ENCODE measurements around the gene EML5. TPM values are rescaled to one million over a fixed set of nuclear protein-coding genes. Genes with fewer than 3 reads are reported as not detected.

The EML5 gene
- total RNA-seq, 1 experiment from 2014 or later, result 1.4 TPM

DNA sequence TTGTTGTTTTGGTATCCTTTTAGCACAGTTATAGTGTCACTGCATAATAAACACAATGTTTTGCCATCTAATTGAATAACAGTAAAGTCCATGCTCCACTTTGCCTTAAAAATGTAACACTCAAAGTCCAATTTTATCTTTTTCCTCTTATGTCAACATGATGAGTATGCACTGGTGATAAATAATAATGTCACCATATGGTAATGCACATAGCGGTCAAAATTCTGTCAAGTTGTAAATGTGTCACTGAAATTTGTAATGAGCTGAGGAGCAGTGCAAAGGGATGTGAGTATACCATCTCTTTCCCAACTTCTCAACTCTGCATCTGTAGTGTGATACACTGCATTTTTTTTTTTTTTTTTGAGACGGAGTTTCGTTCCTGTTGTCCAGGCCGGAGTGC, 65.7 kb downstream of the EML5 start:
- no peak for DNase-seq (ENCODE audit: low read depth)

DNA sequence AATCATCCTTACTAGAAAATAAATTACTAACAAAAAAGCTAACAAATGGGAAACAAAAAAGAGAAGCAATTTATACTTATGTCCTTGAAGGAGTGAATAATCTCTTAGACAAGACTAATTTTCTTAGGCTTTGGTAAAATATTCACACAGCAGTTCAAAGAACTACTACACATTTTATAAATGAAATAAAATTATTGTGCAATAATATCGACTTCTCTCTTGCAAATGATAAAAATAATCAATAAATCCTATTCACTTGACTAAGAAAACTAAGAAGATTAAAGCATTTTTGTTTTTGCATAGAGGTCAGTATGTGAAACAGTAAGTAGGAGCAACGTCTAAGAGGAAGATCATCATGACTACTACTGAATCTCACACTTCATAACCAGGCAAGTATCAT, 82.0 kb downstream of the EML5 start:
- DNase-seq (ENCODE audit: low read depth), result no peak

DNA sequence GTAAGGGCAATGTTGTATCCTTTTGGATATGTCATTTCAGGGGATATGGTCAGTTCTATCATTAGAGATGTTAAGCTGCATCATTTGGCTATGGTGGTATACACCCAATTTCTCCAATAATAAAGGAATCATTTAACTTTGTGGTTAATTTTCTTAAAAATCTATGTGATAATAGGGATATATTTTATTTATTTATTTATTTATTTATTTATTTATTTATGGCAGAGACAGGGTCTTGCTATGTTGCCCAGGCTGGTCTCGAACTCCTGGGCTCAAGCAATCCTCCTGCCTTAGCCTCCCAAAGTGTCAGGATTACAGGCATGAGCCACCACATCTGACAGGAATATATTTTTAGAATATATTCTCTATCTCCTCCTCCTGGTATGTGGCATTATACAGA, 85.7 kb downstream of the EML5 start:
- no peak for DNase-seq (ENCODE audit: low read depth)

DNA sequence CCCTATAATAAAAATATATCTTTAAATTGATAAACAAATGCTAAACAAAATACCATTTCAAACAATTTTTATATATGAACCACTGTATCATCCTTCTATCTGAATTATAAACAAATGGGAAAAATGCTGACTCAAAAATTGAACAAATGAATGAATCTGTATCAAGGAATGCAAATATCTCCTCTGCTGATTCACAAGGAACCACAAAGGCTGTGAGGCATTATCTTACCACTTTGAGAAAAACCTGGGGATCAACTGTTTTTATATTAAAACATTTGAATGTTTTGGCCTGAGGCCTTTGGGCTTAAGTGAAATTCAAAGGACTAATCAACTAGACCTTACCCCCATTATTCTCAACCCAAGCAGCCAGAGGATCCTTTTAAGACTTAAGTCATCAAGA, 86.3 kb downstream of the EML5 start:
- DNase-seq (ENCODE audit: low read depth), result no peak

DNA sequence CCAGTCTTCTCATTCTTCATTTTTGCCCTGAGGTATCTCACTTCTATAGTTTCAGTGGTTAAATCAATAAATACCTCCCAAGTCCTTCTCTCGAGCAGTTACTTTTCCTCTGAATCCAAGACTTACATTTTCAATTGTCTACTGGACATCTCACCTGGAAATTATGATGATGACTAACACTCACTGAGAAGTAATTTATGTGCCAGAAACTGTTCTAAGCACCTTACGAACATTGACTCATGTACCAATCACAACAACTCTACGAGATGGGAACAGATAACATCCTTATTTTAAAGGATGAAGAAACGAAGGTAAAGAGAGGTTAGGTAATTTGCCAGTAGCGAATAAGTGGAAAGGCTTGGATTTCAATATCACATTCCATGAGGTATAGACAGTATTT, 94.1 kb downstream of the EML5 start:
- DNase-seq (ENCODE audit: low read depth), result no peak

DNA sequence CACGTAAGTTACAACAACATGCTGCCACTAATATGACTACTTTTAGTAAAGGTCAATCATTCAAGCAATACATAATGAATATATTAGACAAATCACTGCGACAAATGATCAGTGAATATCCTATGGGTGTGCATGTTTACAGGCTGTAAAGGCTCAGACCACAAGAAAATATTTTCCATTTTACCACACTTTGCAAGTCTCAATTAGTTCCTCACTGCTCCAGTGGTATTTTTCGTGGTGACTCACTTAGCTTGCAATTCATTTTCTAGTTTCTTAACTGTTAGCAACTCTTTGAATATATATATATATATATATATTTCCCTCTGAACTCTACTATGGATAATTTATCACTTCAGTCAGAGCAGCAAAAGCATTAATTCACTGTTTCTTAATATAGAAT, 96.9 kb downstream of the EML5 start:
- no peak for DNase-seq (ENCODE audit: low read depth)

DNA sequence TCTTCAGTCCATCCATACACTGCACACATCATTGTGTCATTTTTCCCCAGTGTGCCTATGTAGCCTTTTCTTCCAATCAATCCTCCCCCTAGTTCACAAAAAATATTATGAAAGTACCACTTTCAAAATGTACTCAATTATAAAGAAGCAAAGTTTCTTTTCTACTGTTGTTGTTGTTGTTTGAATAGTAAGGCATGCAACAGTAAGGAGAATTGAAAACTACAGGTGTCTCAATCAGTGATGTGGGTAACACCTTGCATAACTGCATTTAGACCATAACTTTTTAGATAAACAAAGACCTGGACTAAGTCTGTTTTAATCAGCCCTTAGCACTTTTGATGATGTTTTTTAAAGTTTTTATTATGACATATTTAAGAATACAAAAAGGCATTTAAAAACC, 104.4 kb downstream of the EML5 start:
- no peak for DNase-seq (ENCODE audit: low read depth)

DNA sequence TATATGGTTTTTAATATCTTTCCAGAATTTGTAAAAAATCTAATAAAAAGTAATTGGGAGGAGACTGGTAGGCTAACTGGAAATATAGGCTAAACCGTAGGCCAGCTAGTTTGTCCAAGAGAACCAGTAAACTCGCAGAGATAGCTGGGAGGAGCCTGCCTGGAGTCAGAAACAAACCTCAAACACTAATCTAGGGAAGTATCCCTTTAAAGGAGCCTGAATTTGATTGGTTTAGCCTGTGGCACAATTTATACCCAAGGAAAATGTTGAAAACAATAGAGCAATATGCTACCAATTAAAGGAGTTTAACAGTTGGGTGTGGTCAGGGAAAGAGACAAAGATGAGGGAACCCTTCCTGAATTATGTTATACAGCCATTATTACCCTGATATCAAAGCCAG, 109.6 kb downstream of the EML5 start:
- no peak for DNase-seq (ENCODE audit: low read depth)

DNA sequence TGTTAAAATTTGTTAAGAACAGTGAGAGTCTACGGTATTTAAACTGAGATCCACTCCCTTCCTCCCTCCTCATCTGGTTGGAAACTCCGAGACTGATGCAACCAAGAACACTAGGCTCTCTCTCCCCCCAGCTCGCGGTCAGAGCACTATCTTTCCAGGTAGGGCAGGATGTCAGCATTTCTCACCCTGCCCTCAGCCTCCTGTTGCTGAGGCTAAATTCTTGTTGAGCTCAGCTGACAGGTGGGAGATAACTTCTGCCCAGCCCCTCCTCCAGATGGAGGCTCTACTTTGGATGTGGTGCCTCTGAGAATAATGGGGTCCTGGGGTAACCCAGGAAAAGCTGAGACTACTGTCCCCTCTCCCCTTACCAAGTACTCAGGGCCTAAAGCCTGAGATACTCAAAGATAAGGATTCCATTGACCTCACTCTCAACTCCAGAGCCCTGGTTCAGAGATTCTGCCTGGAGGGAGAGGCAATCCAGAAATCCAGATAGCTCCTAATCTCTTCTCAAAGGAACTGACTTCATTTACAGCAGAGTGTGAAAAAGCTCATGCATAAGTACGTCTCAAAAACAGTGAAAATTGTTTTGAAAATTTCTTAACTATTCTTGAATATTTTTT, 110.1 kb downstream of the EML5 start:
- no peak for DNase-seq (ENCODE audit: low read depth)

DNA sequence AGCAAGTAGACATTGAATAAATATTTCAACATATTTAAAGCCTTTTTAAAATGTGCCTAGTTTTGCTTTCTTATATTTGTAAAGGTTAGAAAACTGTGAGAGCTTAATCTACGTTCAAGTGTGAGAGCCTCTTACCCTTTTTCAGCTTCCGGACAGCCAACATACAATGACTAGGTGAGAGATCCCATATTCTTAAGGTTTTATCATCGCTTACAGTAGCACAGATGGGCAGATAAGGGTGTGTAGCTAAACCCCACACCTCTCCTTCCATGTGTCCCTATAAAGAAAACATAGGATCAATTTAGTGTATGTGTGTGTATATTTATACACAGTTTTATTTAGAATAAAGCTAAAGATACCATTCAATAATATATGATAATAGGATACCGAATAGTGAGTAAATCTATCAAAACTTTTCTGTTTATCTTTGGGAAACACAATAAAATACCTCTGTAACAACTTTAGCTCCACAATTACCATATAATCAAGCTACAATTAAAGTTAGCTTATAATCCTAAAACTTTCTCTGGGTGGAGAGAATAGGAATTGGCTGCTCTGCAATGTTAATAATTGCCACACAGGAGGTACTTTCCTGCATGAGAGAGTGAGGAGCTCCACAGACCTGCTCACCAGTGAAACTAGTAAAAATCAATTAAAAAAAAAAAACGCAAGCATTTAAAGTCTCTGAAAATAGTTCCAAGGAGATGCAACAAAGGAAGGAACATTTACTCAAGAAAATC, 110.8 kb downstream of the EML5 start:
- DNase-seq (ENCODE audit: low read depth), result no peak

DNA sequence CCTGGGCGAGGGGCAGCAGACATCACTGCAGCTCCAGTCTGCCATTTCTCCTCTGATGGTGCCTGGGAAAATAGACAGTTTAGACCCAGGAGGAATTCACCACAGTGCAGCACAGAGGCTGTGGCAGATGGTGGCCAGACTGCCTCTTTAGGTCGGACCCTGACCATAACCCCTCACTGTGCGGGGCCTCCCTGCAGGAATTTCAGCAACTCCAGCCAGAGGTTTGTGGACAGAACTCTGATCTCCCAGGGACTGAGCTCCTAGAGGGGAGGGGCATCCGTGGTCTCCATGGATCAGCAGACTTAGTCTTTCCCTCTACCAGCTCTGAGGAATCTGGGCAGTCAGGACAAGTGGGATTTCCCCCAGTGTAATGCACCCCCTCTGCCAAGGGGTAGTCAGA, 123.4 kb downstream of the EML5 start:
- no peak for DNase-seq (ENCODE audit: low read depth)

DNA sequence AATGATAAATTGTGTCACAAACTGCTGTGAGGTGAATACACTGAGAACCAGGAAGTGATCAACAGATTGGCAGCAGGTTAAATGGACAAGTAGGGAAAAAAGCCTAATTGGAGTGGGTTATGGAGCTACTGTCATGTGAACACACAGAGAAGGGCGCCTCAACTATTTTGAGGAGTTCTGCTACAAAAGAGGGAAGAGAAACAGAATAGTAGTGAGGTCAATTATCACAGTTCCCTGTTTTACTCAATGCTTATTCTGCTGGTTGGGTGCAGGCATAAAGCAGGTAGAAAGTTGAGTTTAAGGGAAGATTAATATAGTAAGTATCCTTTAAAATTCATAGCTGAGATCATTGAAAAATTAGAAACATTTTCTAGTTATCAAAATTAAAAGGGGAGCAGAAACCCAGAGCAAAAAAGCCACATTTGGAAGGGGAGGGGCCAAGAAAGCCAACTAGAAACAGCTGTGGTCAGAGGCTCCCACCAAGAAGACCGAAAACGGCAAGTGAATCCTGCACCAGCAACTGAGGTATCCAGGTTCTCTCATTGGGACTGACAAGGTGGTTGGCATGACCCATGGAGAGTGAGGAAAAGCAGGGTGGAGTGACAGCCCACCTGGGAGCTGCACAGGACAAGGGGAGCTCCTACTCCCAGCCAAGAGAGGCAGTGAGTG, 124.2 kb downstream of the EML5 start:
- no peak for DNase-seq (ENCODE audit: low read depth)

DNA sequence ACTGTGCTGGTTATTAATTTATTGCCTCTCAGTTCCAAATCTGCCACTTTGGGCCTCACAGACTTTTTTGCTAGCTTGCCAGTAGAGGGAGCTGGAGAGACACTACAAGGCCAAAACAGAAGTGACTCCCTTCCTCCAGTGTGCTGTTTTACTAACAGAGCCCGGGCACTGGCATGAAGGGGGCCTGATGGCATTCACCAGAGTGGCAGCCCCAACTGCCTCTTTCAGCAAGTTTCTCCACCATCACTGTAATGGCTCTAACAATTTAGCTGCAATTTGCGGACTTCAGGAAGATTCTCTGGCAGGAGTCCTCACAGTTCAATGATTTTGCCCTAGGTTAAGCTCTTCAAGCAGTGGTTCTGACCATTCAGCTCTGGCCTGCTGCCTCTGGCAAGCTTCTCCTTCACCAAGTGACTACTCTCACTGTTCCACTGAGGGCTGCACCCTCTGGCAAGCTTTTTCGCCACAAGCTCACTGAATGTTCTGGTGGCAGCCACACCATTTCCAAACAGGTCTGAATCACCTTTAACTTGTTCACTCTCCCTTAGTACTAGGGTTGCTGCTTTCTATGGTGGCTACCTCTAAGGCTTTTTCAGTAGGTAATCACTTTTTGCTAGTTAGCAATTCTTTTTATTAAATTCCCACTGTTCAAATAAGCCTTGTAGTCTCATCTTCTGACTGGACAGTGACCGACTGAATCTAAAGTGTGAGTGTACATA, 125.0 kb downstream of the EML5 start:
- DNase-seq (ENCODE audit: low read depth), result peak; percentile 74

DNA sequence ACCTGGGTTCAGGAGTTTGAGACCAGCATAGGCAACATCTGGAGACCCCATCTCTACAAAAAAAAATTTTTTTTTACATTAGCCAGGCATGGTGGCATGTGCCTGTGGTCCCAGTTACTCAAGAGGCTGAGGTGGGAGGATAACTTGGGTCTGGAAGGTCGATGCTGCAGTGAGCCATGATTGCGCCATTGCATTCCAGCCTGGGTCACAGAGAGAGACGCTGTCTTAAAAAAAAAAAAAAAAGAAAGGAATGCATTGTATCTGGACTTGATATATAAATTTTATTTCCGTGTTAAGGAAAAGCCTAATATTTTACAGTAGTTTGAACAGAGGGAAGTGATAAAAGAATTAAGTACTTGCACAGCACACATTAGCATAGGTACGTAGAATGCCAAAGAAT, 132.7 kb downstream of the EML5 start:
- DNase-seq (ENCODE audit: low read depth), result no peak

DNA sequence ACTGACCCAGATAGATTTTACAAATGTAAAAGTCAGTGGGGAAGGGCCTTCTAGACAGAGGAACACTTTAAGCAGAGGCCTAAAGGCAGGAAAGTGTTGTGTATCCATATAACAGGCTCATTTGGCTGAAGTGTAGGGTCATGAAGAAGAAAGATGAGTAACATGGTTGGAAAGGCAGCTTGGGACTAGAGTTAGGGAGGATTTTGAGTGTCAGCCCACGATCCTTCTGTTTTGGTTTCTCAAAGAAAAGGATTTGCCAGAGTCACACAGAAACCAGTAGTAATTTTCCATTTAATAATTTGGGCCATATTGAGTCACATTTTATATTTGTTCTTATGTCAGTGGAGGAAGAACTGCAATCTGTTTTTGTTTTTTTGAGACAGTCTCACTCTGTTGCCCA, 153.5 kb downstream of the EML5 start:
- DNase-seq (ENCODE audit: low read depth), result no peak

DNA sequence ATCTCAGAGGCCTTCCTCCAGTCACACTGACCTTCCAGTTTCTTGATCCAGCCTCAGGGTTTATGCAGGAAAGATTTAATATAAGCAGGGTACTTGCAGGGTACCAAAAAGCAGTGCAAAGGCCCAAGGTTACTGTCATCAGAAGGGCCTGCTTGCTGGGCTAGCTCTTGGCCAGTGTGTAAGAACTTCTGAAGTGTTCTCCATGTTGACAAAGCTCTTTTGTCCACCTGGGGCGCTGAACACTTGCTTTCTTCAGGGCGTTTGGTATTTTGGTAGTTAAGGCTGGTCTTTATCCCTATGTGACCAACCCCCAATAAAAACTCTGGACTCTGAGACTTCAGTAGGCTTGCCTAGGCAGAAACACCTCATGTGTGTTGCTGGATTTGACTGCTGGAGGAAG, 160.2 kb downstream of the EML5 start:
- no peak for DNase-seq (ENCODE audit: low read depth)

DNA sequence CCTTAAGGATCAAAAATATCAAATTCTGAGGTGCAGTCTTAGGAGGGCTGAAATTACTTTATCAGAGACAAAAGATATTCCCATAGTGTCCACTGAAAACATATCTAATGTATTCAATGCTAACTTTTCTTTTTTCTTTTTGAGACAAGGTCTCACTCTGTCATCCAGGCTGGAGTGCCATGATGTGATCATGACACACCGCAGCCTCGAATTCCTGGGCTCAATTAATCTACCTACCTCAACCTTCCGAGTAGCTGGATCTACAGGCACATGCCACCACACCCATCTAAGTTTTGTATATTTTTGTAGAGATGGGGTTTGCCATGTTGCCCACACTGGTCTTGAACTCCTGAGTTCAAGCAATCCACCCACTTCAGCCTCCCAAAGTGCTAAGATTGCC, 161.7 kb downstream of the EML5 start:
- DNase-seq (ENCODE audit: low read depth), result peak; percentile 45

DNA sequence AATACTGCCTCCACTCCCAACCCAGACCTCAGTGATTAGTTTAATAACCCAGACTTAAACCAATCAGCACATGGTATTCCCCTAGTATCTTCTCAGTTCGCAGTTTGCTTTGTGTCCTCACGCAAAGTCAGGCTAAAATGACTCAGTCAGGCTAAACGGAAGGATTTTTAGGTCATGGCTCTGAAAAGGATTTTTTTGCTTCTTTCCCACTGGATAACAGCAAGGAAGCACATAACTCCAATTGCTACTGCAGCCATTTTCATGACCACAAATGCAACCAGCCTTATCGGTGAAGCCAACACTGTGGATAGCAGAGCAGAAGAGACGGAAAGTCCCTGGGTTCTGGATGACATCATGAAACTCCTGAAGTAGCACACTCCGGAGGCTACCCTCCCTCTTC, 162.2 kb downstream of the EML5 start:
- DNase-seq (ENCODE audit: low read depth), result peak; percentile 90

DNA sequence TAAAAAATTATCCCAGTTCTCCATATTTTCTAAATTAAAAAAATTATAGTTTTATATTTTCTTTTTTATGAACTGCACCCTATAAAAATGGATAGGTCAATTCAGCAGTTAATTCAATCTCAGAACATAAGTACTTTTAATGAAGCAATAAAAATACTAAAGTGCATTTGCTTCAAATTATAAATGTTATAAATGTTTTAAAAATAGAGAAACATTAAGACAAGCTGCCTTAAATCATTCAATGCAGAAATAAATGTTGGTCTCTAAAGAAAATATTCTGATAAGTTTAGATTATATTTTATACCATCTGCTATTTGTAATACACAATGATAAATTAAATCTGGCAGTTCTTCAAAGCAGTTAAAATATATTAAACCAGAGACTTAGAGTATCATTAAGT, 164.3 kb downstream of the EML5 start:
- DNase-seq (ENCODE audit: low read depth), result no peak

DNA sequence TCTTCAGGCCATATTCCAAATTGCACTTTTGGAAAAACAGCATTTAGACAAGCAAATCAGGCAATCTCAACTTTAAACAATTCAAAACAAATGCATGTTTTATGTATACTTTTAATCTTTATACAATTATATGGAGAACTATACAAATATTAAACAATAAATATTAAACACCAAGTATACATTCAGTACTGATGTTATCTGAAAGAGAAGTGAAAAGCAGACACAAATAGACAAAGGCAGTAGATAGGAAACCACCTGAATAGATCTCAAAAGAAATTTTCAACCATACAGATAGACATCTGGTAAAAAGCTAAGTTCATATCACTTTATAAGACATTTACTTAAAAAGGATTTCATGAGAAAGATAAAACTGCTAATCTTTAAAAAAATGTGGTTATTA, 164.7 kb downstream of the EML5 start:
- no peak for DNase-seq (ENCODE audit: low read depth)

DNA sequence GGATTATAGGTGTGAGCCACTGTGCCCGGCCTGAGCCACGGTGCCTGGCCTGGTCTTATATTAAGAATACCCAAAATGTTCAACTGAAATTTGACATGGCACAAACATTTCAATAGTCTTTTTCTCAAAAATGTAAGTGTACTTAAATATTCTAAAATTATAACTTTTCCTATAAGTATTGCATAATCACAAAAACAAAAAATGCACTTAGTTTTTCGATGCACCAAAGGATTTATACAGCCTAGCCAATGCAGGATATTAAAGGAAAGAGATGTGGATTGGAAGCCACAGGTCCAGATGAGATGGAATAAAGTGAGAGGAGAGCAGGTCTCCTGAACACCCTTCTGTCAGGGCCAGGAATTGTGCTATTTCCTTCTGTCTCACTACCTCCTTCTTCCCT, 167.1 kb downstream of the EML5 start:
- DNase-seq (ENCODE audit: low read depth), result no peak

DNA sequence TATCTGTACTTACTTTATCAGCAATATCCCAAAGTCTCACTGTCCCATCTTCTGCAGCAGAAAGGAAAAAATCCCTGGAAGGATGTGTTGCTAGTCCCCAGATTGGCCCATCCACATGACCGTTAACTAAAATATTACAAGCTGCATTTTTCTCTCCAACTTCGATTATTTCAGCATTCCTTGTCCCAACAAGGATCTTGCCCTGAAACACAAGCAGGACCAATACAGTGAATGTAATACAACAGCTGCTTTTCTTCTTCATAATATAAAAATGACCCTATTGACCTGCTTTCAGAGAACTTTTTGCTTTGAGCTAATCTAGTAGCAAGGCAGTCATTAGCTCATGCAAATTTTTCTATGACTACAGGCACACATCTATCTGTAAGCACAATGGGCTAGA, 171.7 kb downstream of the EML5 start:
- no peak for DNase-seq (ENCODE audit: low read depth)

DNA sequence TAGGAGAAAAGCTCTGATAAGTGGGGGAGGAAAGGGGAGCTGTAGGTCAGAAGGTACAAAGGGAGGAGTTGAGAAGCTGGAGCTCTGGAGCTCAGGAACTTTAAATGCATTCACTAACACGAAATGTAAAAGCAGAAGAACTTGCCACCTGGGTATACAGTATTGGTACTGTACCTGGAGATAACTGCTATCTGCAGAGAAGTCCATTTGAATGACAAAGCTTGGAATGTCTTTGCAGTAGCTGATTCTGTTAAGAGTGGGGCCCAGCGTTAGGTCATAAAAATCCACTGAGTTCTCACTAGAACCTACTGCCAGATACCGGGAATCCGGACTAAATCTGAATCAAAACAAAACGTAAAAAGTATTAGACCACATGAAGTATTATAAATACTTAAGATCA, 174.3 kb downstream of the EML5 start:
- no peak for DNase-seq (ENCODE audit: low read depth)
